Measurements from ENCODE around the gene FGR. TPM values are rescaled to one million over a fixed set of nuclear protein-coding genes. Genes with fewer than 3 reads are reported as not detected.

Gene FGR
- total RNA-seq, 1 donor from 2014 or later = not detected

- TF ChIP-seq, protein P1, sequence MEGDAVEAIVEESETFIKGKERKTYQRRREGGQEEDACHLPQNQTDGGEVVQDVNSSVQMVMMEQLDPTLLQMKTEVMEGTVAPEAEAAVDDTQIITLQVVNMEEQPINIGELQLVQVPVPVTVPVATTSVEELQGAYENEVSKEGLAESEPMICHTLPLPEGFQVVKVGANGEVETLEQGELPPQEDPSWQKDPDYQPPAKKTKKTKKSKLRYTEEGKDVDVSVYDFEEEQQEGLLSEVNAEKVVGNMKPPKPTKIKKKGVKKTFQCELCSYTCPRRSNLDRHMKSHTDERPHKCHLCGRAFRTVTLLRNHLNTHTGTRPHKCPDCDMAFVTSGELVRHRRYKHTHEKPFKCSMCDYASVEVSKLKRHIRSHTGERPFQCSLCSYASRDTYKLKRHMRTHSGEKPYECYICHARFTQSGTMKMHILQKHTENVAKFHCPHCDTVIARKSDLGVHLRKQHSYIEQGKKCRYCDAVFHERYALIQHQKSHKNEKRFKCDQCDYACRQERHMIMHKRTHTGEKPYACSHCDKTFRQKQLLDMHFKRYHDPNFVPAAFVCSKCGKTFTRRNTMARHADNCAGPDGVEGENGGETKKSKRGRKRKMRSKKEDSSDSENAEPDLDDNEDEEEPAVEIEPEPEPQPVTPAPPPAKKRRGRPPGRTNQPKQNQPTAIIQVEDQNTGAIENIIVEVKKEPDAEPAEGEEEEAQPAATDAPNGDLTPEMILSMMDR (IDR thresholded peaks at IDR 0.05) = no peak
- Mint-ChIP-seq H3K27ac (ENCODE audit: unreplicated experiment) (peak overlapping the region; percentile 94), H3K27me3 (ENCODE audit: low read depth) (no peaks in the 10 kb centered on the region), H3K4me3 (ENCODE audit: unreplicated experiment) (no peak overlapping the region), H3K9me3 (ENCODE audit: low read depth) (no peaks in the 10 kb centered on the region), H3K36me3 (ENCODE audit: low read depth) (no peaks in the 10 kb centered on the region), H3K4me1 (ENCODE audit: low read depth) (peaks cover 87% of the 10 kb centered on the region)
- no peak for DNase-seq (ENCODE audit: low spot score)
Observed at GRCh38 chr1:27571439-27572018, 63.5 kb downstream of the FGR start.

DNA sequence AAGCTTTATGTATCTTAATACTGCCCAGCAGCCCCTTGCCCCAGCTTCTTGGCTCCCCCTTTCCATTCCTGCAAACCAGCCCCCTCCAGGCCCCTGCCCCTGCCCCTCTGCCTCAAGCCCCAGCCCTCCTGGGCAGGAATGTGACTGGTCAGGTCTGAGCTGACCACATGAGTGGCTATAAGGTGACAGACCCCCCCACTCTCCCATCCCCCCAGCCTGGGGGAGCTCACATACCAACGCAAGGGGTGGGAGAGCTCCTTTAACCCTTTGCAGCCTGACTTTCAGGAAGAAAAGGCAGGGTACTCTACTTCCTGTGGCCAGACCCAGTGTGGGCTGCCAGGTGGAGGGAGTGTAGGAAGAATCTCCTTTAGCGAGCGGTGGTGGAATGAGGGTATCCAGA lies 64.2 kb downstream of the FGR start:
- Mint-ChIP-seq H3K36me3 (ENCODE audit: low read depth) (no peaks in the 10 kb centered on the region), H3K27me3 (ENCODE audit: low read depth) (no peaks in the 10 kb centered on the region), H3K4me3 (ENCODE audit: unreplicated experiment) (no peak overlapping the region), H3K27ac (ENCODE audit: unreplicated experiment) (peak overlapping the region; percentile 90), H3K4me1 (ENCODE audit: low read depth) (peaks cover 90% of the 10 kb centered on the region), H3K9me3 (ENCODE audit: low read depth) (no peaks in the 10 kb centered on the region)
- DNase-seq (ENCODE audit: low spot score) = no peak
- TF ChIP-seq, protein P1 (IDR thresholded peaks at IDR 0.05) = no peak

GRCh38 chr1:27570356-27570755 lies 64.6 kb downstream of the FGR start:
- Mint-ChIP-seq H3K27ac (ENCODE audit: unreplicated experiment) (peak overlapping the region; percentile 90), H3K27me3 (ENCODE audit: low read depth) (no peaks in the 10 kb centered on the region), H3K36me3 (ENCODE audit: low read depth) (no peaks in the 10 kb centered on the region), H3K4me1 (ENCODE audit: low read depth) (peaks cover 94% of the 10 kb centered on the region), H3K4me3 (ENCODE audit: unreplicated experiment) (no peak overlapping the region), H3K9me3 (ENCODE audit: low read depth) (no peaks in the 10 kb centered on the region)
- DNase-seq (ENCODE audit: low spot score) = no peak
- TF ChIP-seq, protein P1 (IDR thresholded peaks at IDR 0.05) = no peak

DNA sequence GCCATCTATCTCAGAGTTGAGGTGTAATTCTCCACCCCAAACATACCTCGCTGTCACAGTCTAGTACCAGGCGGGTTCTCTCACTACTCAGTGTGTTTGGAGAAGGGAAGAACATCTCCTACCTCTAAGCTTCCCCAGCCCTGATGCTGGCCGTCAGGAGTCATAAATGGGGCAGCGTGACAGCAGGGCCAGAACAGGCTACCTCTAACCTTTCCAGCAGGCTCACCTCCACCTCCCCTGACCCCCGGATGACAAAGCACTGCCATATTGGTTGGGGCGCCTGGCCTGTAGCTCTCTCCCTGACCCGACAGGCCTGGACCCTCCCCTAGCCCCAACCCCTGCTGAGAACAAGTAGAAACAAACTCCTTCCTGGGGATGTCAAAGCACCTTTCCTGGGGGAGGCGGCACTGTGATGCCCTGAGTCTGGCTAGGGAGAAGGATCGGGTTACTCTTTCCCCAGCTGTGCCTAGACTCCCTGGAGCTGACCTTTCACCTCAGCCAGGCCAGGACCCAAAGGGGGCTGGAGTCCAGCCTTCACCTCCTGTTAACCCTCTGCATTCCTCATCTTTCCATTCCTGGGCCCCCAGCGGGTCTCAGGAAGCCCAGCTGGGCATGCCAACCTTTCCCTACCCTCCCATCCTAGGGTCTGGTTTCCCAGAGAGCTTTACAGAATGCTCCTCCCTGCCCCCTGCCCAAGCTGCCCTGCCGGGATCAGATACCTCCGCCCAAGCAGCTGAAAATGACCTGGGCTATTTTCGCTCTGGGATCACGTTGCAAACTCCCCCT lies 65.3 kb downstream of the FGR start:
- Mint-ChIP-seq H3K36me3 (ENCODE audit: low read depth) (no peaks in the 10 kb centered on the region), H3K9me3 (ENCODE audit: low read depth) (no peaks in the 10 kb centered on the region), H3K4me1 (ENCODE audit: low read depth) (peaks cover 95% of the 10 kb centered on the region), H3K27me3 (ENCODE audit: low read depth) (no peaks in the 10 kb centered on the region), H3K4me3 (ENCODE audit: unreplicated experiment) (no peak overlapping the region), H3K27ac (ENCODE audit: unreplicated experiment) (peak overlapping the region; percentile 90)
- TF ChIP-seq, protein P1 (IDR thresholded peaks at IDR 0.05) = no peak
- DNase-seq (ENCODE audit: low spot score) = no peak

GRCh38 chr1:27569088-27569460 lies 65.9 kb downstream of the FGR start:
- peaks cover 95% of the 10 kb centered on the region for H3K4me1 Mint-ChIP-seq (ENCODE audit: low read depth)
- peak overlapping the region; percentile 90 for H3K27ac Mint-ChIP-seq (ENCODE audit: unreplicated experiment)
- no peak for DNase-seq (ENCODE audit: low spot score)
- H3K27me3 Mint-ChIP-seq (ENCODE audit: low read depth) = no peaks in the 10 kb centered on the region
- H3K36me3 Mint-ChIP-seq (ENCODE audit: low read depth) = no peaks in the 10 kb centered on the region
- TF ChIP-seq, protein P1 (IDR thresholded peaks at IDR 0.05) = no peak
- H3K4me3 Mint-ChIP-seq (ENCODE audit: unreplicated experiment) = peak overlapping the region; percentile 60
- no peaks in the 10 kb centered on the region for H3K9me3 Mint-ChIP-seq (ENCODE audit: low read depth)

Data from chondrocyte (in vitro differentiated cells).